Uterus (tissue), 4 donors: ENCODE data around the gene NEDD4L. TPM values are rescaled to one million over a fixed set of nuclear protein-coding genes. Genes with fewer than 3 reads are reported as not detected.
A peak's percentile ranks its signal among the peaks of the same experiment; 100 is the strongest.

Source experiments
- DNase-seq, 2 donors: peaks; one replicate each; pipeline ENCODE4 v3.0.0-alpha.2; 2019 to 2020
- H3K27ac ChIP-seq, 2 donors: fragments of 200-600 bp; sonication (generic); 1 replicate in 1 of 2; 2 replicates in 1 of 2; pipeline ENCODE4 v1.5.1; 2016 to 2018
- H3K27me3 ChIP-seq, 2 donors: fragments of 200-600 bp; sonication (generic); one replicate each; pipeline ENCODE4 v1.5.1; 2018 to 2019; ENCODE audit warnings: control low read depth in 1 of 2
- H3K36me3 ChIP-seq, 2 donors: fragments of 200-600 bp; sonication (generic); one replicate each; pipeline ENCODE4 v1.5.1; 2019; ENCODE audit warnings: control low read depth in 1 of 2
- H3K4me1 ChIP-seq, 2 donors: fragments of 200-600 bp; sonication (generic); one replicate each; pipeline ENCODE4 v1.5.1; 2018 to 2019; ENCODE audit warnings: control low read depth in 1 of 2
- H3K4me3 ChIP-seq, 2 donors: fragments of 200-600 bp; sonication (generic); 1 replicate in 1 of 2; 2 replicates in 1 of 2; pipeline ENCODE4 v1.5.1; 2018 to 2019; ENCODE audit warnings: mild to moderate bottlenecking in 1 of 2
- H3K9me3 ChIP-seq, 2 donors: fragments of 200-600 bp; sonication (generic); one replicate each; pipeline ENCODE4 v1.5.1; 2019; ENCODE audit warnings: control low read depth in 1 of 2
- POLR2A ChIP-seq, 2 donors: fragments of 450-650 bp; IDR thresholded peaks; one replicate each; pipeline ENCODE4 v1.6.1; 2016; ENCODE audit warnings: antibody characterized with exemption in 2 of 2, mild to moderate bottlenecking in 1 of 2, moderate library complexity in 1 of 2
- intact Hi-C: fragments of 100-400 bp; cut with DNase I; formaldehyde crosslinking; loops from one replicate; pipeline ENCODE4 v1.15.1; 2023; ENCODE audit warnings: low total_unique reads
- total RNA-seq, 4 donors: library from RNA; depleted of rRNA in 3 of 4; stranded (reverse); fragments of >200 nt in 3 of 4; gene quantifications; one replicate each; pipeline versions ENCODE4 v1.1.0 to v1.2.4, GENCODE V29; 2014 to 2023
- TF ChIP-seq, protein P1 (sequence below), 4 experiments: fragments of 200-600 bp in 2 of 4; fragments of 450-650 bp in 2 of 4; sonication (generic) in 2 of 4; IDR thresholded peaks; one replicate each; pipeline ENCODE4 v1.5.1; 2016 to 2019; ENCODE audit warnings: antibody characterized with exemption in 4 of 4, mild to moderate bottlenecking in 2 of 4, moderate library complexity in 1 of 4
- donor health status: DM: yes; HTN: yes; CAD: no.

Gene NEDD4L
- total RNA-seq, 4 donors from 2014 or later: 6.2 to 45.9 (median 32.3) TPM

GRCh38 chr18:58253871-58254270 lies 209.8 kb downstream of the NEDD4L start:
- no peaks in the 10 kb centered on the region for H3K9me3 ChIP-seq
- no peaks in the 10 kb centered on the region for H3K27me3 ChIP-seq
- no peak overlapping the region for H3K4me3 ChIP-seq
- TF ChIP-seq, protein P1, sequence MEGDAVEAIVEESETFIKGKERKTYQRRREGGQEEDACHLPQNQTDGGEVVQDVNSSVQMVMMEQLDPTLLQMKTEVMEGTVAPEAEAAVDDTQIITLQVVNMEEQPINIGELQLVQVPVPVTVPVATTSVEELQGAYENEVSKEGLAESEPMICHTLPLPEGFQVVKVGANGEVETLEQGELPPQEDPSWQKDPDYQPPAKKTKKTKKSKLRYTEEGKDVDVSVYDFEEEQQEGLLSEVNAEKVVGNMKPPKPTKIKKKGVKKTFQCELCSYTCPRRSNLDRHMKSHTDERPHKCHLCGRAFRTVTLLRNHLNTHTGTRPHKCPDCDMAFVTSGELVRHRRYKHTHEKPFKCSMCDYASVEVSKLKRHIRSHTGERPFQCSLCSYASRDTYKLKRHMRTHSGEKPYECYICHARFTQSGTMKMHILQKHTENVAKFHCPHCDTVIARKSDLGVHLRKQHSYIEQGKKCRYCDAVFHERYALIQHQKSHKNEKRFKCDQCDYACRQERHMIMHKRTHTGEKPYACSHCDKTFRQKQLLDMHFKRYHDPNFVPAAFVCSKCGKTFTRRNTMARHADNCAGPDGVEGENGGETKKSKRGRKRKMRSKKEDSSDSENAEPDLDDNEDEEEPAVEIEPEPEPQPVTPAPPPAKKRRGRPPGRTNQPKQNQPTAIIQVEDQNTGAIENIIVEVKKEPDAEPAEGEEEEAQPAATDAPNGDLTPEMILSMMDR (IDR thresholded peaks at IDR 0.05): no peak
- TF ChIP-seq POLR2A (IDR thresholded peaks at IDR 0.05): no peak
- H3K4me1 ChIP-seq: no peaks in the 10 kb centered on the region
- intact Hi-C loops: no loop called here
- no peaks in the 10 kb centered on the region for H3K36me3 ChIP-seq
- no peak for DNase-seq
- no peak overlapping the region for H3K27ac ChIP-seq

DNA sequence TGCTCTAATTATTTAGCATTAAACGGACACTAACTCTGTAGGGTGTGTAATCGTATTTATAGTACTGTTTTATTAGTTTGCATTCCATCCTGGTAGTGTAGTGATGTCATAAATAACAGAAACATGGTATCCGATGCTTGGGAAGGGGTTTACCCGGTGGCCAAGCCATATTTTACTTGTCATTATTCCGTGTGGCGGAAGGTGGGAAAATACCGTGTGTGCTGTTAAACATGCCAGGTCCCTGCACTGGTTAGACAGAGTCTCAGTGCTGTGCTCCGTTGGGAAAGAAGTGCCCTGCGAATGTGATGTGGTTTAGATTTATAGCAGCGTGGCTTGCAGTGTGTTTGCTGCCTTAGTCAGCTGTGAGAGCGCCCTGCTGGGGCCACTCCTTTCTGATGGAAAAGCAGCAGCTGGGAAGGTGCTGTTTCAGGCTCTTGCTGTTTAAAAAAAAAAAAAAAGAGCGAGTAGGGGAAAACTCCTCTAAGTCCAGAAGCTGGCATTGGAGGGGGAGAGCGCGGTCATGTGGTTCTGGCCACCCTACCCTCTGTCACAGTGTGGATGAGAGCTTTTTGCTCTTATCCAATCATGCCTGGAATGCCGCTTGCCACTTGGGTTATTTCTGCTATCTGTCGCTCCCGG lies 211.0 kb downstream of the NEDD4L start:
- intact Hi-C loops: no loop called here
- Histone ChIP-seq H3K9me3 (no peaks in the 10 kb centered on the region), H3K4me1 (no peaks in the 10 kb centered on the region), H3K27me3 (no peaks in the 10 kb centered on the region), H3K4me3 (no peak overlapping the region), H3K27ac (peak overlapping the region in 1 of 2 donors; percentile 7), H3K36me3 (no peaks in the 10 kb centered on the region)
- TF ChIP-seq, protein P1 (IDR thresholded peaks at IDR 0.05): no peak
- TF ChIP-seq POLR2A (IDR thresholded peaks at IDR 0.05): no peak
- DNase-seq: no peak

DNA sequence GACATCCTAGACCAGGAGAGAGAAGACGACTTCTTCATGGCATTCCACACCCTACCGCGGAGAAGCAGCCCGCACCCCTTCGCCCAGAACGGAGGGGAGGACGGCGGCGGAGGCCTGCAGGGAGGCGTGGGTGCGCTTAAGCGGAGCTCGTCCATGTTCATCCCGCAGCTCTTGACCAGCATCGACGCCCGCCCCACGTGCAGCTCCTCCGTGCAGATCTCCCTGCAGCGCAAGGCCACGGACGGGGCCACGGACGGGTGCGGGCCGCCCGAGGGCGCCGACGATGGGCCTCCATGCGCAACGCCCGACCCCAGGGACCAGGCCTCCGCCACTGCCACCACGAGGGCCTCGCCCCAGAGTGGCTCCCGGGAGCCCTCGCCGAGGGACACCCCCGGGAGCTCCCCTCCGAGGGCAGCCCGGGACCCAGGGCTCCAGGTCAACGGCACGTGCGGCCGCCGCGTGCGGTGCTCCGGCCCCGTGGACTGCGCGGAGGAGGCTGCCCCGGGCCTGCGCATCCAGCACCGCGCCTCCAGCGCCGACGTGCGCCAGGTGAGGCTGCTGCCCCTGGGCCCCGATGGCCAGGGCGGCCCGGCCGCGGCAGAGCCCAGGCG lies 211.8 kb downstream of the NEDD4L start:
- intact Hi-C loops: no loop called here
- Histone ChIP-seq H3K27ac (no peak overlapping the region), H3K9me3 (no peaks in the 10 kb centered on the region), H3K27me3 (no peaks in the 10 kb centered on the region), H3K36me3 (no peaks in the 10 kb centered on the region), H3K4me3 (no peak overlapping the region), H3K4me1 (no peaks in the 10 kb centered on the region)
- no peak for TF ChIP-seq POLR2A (IDR thresholded peaks at IDR 0.05)
- TF ChIP-seq, protein P1 (IDR thresholded peaks at IDR 0.05): no peak
- DNase-seq: no peak

DNA sequence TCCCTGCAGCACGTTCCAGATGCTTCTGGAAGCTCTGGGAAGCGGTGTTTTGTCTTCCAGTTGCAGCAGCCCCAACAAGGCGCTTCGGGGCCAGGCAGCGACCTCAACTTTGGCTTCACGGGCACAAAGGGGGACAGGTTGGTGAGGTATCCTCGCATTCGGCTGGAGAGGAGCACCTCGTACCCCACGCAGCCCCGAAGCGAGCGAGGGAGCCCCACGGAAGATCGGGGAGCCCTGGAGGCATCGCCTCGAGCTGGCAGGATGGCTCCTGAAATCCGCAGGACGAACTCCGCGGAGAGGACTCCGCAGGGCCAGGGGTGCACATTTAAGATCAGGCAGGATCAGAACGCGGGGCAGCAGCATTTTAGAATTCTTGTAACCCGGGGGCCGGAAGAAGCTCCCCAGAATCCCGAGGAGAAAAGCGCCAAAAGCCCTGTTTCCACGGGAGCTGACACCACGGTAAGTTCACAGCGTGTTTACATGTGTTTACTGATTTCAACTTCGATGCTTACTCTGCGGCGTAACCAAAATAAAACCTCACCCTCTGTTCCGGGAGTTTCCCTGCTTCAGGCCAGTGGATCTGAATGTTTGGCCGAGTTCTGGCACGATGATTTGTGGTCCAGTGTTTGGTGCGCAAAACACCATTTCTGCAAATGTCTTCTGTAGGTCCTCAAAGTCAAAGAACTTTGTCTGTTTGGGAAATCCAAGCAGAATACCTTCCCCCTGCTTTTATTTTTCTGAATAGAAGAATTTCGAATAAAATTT lies 212.5 kb downstream of the NEDD4L start:
- intact Hi-C loops: no loop called here

More for the DNA sequence above, 212.5 kb downstream of the NEDD4L start:
- H3K27me3 ChIP-seq: no peaks in the 10 kb centered on the region
- H3K9me3 ChIP-seq: no peaks in the 10 kb centered on the region
- H3K36me3 ChIP-seq: no peaks in the 10 kb centered on the region
- TF ChIP-seq, protein P1 (IDR thresholded peaks at IDR 0.05): no peak
- no peak for TF ChIP-seq POLR2A (IDR thresholded peaks at IDR 0.05)
- no peak overlapping the region for H3K27ac ChIP-seq
- no peaks in the 10 kb centered on the region for H3K4me1 ChIP-seq
- no peak overlapping the region for H3K4me3 ChIP-seq
- no peak for DNase-seq
